ENCODE results near the gene MAMLD1.

Gene MAMLD1

DNA sequence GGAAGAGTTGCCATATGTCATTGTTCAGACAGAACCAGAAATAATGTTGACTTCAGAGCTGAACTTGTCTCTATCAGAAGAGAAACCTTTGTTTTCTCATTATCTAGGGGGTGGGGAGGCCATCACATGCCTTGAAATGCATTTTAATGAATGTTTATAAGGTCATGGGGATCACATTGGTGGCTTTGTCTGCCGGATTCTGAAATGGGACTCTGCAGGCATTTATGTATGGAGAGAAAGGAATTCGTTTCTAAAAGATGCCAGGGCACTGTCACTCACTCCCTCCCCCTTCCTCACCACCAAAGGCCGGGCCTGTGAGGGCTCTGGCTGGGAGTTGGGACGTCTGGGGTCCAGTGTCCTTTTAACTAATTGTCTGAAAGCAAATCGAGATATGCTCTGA is 102.2 kb downstream of the MAMLD1 start:
- no peak for DNase-seq

DNA sequence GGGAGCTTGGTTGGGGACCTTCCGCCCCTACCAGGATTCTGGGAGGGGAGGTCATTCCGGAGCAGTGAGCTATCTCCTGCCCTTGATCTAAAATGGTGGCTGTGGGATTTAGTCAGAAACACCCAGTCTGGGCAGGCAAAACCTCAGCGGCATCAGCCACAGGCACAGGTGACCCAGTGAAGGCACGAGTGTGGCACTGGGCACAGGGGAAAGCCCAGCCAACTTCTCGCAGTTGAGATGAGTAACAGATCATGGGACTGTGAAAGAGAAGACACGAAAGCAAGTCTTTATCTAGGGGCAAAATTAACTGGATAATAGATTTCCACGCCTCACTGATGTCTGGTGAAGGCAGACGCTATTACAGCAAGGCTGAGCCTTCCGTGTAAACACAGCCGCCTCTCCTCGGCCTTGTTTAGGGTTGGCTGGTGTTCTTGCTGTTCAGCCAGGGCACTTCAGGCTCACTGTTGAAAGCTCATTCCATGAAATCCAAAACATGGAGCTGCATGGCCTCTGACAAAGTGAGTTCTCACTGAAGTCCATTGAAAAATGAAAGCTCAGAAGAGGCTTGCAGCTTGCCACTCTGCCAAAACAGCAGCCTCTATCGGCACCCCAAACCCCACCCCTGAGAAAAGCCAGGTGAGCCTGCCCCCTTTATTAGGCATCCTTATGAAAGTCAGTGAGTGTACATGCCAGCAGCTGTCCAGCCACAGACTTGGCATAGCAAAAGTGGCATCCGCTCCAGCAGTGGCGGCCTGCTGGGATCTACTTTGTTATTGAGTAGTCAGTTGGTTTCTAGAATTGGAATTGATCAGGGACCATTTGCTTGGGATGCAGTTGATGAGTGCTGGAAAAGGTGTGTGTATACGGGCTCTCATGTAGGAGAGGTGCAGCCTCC is 103.0 kb downstream of the MAMLD1 start:
- no peak for DNase-seq

DNA sequence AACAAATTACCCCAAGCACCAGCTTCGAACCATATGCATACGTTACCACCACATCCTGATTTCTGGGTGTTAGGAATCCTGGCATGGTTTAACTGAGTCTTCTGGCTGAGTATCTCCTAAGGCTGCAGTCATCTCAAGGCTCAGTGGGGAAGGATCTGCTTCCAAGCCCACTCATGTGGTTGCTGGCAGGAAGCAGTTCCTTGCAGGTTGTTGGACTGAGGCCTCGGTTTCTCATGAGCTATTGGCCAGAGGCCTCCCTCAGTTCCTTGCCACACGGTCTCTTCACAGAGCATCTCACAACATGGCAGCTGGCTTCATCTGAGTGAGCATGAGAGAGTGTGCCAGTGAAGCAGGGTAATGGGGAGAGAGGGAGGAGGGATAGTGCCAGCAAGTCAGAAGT is 109.2 kb downstream of the MAMLD1 start:
- no peak for DNase-seq

DNA sequence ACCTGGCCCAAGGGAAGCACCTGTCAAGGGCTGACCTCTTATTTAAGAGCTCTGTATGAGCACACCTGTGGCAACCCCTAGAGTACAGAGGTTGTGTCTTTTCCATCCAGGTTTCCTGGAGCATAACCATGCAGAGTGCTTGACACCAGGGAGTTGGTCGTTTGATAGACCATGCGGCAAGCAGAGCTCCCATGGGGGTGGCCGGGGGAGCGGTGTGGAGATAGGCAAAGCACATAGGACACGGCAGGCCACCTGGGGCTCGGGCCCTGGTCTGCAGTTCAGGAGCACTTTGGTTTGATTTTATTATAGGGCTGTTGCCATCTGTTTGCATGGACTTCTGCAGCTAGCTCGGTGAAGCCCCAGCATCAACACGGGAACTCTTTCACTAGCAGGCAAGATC is 110.3 kb downstream of the MAMLD1 start:
- no peak for DNase-seq

DNA sequence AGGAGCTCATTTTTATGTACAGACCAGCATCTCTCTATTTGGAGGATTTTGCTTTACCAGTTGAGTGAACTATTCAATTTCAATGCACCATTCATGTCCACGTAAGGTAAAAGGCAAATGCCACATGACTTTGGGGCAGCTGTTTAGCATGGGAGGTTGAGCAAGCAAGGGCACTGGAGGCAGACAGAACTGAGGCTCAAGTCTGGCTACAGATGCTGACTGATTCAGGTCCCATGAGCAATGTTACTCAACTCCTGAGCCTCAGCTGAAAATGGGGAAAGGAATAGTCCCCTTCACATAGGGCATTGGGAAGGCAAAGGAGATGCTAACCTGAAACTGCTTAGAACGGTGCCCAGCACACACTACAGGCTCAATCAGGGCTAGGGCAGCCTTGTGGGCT is 112.3 kb downstream of the MAMLD1 start:
- DNase-seq = no peak

DNA sequence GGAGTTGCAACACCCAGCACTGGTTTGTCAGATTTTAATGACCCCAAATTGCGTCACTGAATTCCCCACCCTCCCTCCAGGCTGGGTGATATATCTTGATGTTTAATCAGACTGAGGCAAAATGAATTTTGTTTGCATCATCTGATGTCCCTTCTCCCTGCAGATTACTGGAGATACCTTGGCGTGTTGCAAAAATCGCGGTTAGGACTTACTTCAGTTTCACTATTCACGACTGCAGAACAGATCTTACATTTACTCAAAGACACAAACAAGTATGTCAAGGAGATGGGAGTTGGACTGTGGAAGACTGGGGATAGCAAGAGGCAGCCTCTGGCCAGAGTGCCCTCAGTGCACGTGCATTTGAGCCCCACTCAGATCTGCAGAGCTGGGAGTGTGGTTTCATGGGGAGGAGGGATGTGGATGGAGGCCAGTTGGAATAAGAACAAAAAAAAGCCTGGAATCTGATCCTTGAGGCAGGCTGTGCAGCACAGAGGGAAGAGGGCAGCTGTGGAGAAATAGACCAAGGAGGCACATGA is 113.1 kb downstream of the MAMLD1 start:
- no peak for DNase-seq

DNA sequence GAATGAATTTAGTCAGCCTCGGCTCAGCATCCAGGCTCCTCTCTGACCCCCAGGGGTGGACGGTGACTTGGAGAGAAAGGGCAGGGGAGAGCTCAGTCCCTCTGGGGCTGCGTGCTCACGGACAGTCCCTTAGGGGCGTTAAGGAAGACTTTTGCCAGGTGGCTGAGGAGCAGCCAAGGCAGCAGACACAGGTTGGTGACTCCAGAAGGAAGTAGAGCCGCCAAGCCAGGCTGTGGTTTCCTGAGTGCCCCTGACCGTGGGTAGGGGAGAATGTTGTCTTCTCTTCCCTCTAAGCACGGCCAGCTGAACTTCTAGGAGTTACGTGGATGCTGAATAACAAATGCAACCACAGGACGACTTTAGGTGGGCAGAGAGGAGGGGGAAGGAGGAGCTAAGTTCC is 114.3 kb downstream of the MAMLD1 start:
- DNase-seq = no peak

DNA sequence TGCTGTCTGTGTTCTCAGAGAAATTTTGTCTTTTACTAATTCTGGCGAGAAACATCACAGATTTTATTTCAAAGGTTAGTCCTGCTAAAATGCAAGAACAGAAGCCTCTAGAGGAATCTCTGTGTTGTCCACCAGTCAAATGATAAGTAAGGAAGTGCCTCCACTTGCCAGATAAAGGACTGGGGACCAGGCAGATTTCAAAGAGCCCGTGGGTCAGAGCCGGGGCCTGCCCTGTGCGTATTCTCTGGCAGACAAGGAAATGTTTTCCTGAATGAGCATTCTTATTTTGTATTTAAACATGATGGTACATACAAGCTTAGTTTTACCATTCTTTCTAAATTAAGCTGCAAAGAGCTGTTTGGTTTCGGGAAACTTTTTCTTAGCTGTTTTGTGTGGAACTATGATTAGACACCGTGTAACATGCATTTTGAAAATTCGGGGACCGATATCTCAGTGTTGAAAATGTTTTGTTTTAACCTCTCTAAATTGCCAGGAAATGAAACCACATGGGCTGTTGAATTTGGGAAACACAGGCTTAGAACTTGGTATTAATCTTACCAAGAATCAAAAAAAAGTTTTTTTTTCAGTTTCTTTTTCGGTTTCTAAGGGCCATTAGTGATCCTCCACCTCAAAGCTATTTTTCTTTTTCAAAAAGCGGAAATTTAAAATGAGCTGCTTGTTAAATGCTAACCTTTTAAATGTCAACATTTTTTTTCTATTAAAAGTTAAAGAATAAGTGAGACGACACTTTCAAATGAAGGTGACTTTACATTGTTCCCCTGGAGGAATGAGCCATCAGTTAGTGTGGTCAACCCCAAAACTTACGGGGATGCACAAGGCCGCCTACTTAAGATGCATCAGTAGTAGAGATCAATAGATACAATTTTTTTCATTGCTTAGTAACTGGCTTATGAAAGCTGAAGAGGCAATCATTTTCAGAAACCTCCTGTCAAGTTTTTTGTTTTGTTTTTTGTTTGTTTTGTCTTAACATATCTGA is 115.7 kb downstream of the MAMLD1 start:
- DNase-seq = no peak

DNA sequence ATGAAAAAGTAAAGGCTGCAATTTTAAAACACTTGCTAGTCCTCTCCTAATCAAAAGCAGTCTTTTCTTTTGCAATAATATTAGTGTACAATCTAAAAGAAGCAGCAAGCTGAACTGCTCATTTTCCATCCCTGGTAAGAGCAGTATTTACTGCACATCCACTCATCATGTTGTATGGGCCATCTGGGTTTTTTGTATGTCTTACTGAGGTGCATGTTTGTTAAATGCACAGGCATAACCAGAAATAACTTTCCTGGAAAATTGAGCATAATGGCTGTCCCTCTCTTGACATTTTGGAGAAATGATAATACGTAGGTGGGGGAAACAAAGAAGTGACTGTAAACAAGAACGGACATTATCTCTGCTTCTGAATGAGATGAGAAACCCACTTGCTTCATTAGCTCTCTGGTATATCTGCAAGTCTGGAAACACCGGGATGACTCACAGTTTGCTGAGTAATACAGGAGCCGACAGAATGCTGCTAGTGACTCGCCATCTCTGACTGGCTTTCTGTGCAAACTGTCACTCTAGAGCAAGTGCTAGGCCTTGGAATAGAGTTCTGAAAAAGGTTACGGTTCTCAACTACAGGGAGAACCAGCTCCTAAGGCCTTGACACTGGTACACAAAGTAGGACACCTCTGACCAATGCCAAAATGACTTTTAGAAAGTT is 119.6 kb downstream of the MAMLD1 start:
- DNase-seq = peak; percentile 36

DNA sequence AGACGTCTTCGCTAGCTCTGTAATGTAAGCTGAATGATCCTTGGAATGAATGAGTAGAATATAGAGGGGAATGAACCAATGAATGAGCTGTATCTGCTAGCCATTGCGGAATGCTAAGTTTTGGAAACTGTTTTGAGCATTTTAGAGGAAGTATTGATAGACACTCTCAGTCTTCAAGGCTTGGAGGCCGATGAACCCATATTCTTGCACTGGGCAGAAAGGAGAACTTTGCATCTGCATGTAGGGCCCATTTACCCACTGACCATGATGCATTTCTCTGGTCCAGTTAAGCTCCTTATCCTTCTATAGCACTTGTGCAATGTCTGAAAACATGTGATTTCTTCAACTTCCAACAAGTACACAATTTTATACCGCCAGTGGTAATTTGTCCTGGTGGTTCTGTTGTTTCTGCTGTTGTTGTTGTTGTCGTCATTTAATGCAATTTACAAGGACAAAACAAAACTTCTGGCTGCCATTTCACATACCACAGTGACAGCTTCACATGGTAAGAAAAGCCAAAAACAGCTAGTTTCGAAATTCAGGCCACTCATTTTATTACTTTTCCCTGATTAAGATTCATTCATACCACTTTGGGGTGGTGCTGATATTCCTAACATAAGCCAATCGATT is 120.4 kb downstream of the MAMLD1 start:
- DNase-seq = no peak

DNA sequence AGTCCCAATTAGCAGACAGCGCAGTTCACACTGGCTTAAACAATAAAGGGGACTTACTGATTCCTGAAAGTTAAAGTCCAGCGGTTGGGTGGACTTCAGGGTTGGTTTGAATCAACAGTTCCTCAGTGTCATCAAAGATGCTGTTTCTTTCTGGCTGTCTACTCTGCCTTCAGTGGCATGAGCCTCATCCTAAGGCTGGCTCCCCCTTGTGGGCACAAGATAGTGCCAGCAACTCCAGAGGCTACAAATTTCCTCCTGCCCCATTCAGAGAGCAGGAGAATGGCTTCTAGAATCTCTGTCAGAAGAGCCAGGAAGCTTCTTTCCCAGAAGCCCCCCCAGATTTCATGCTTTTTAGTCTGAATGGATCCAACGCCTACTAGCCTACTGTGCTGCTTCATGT is 122.9 kb downstream of the MAMLD1 start:
- peak; percentile 16 for DNase-seq

DNA sequence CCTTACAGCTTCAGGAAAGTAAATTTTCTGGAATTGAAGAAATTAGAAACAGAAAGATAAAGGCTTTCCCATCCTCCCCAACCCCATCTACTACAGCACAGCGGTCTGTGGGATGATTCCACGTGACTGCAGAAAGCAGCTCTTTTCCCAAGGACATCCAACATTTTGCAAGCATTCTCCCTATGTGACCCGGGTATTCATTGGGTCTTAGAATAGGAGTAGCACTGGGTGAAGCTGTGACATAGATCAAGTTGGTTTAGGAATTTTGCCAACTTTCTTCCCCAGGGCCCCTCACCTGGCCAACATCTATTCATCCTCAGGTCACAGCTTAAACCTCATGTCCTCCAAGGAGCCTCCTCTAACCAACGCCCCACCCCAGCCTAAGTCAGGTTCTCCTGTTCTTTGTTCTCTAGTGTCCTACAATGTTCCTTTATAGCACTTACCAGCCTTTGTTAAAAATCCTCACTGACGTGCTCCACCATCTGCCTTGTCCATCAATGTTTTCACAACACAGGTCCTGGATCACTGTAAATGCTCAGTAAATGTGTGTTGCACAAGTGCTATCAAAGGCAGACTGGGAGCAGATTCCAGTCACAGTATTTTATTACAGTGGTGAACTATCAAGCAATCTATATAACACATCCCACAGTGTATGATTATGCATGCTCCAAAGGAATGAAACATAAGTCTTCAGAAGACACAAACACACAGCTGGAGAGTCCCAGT is 124.4 kb downstream of the MAMLD1 start:
- DNase-seq = no peak

DNA sequence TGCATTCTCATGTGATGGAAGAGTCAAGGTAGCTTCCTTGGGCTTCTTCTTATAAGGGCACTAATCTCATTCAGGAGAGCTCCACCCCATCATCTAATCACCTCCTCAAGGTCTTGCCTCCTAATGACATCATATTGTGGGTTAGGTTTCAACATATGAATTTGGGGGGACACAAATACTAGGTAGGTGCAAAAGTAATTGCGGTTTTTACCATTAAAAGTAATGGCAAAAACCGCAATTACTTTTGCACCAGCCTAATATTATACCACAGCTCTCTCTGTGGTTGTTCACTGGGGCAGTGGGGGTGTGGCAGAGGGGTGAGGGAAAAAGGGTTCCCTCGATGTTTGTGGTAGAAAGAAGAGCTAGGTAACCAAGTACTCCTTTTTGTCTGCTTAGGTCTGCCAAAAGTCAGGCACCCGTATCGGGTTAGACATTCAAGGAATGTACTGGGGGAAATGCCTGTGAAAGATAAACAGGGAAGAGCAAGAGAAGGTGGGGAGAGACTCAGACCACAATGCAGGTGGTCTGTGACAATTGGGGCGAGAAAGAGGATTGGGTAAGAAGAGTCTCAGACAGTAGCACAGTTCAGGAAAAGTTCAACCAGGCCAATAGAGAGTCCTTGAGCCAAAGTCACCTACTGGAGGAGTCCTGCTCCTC is 126.4 kb downstream of the MAMLD1 start:
- DNase-seq = no peak

DNA sequence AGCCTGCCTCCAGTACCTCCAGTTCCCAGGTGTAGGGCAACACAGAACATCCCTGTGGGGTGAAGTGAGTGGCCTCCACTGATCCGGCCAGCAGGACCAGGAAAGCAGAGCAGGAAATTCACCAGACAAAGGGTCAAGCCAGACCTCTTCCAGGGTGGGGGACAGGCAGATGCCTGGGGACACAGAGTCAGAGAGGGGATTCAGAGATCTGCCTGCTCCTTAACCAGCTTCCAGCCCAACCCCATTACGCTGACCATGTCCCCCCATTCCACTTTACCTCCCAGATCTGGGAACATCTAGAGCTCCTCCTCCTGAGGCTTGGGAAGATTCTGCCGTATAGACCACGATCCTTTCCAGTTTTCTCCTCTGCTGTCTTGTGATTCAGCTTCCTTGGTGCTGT is 132.4 kb downstream of the MAMLD1 start:
- DNase-seq = no peak

DNA sequence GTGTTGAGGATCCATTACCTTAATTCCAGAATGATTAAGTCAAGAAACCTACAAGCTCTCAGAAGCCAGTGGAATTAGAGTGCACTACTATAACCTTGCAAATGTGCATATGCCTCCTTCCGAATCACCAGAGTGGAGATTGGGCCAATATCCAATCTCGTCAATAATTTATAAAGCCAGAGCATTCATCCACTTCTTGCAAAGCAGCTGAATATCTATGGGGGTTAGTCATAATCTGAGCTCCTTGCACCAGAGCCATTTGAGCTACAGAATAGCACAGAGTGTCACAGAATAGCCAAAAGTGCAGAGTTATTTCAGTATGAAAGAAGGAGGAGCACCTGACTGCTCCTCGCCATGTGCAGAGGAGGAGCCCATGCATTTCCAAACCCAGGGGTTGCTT is 136.1 kb downstream of the MAMLD1 start:
- no peak for DNase-seq

DNA sequence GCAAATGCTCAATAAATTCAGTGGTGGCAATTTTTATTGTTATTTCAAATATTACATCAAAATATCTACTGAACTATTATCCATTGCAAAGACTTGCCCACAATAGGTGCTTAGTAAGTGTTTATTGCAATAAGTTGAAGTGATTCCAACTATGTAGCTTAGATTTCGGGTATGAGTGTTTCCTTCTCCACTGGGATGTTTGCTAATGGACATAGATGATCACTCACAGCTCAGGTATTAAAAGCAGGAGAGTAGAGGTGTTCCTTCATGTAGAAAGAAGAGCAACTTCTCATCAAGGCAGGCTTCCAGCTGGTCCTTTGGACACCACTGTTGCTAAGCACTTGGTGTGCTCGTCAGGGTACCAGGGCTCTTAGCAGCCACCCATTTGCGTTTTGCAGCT is 139.0 kb downstream of the MAMLD1 start:
- no peak for DNase-seq

DNA sequence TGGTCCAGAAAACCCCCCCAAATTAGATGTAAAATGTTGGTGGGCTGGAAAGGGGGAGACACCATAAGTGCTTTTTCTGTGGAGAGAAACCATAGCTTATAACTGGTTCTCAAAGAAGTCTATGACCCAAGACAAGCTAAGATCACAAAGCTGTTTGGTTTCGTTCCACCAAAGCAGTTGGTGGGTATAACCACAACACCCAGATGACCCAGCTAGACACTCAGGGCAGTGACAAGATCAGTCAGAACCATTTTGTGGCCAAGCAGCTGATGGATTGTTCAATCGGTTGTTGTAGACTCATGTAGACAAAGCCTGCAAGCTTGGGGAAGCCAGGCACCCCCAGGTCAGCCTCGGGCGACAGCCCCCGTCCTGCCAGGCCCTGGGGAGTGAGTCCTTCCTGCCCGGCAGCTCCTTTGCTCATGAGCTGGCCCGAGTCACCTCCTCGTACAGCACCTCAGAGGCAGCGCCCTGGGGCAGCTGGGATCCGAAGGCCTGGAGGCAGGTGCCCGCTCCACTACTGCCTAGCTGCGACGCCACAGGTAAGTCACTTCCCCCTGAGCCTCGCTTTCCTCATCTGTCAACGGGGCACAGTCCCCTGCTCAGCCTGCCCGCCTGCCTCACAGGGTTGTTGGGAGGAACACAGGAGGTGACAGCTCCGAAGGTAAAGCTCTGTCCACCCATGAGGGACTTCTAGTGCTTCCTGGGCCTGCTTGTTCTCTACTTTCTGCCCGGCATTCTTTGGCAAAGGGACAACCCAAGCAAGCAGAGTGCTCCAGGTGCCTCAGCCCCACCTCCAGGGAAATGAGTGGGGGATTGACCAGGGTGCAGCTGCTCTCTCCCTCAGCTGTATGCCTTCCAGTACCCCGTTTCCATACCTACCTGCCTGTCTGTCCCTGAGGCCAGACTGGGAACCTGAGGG is 140.1 kb downstream of the MAMLD1 start:
- no peak for DNase-seq

DNA sequence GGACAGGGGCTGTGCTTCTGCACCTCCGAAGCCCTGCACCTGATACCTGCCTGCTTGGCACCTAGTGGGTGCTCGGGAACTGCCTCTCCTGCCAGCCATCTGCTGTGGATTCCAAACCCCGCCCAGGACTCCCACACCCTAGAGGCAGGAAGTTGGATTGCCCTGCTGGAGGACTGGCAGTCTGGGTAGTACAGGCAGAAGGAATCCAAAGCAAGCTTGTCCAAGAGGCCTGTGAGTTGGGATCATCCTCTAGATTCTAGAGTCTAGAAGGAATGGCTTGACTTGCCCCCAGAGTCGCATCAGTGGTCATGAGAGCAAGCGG is 140.7 kb downstream of the MAMLD1 start:
- no peak for DNase-seq

DNA sequence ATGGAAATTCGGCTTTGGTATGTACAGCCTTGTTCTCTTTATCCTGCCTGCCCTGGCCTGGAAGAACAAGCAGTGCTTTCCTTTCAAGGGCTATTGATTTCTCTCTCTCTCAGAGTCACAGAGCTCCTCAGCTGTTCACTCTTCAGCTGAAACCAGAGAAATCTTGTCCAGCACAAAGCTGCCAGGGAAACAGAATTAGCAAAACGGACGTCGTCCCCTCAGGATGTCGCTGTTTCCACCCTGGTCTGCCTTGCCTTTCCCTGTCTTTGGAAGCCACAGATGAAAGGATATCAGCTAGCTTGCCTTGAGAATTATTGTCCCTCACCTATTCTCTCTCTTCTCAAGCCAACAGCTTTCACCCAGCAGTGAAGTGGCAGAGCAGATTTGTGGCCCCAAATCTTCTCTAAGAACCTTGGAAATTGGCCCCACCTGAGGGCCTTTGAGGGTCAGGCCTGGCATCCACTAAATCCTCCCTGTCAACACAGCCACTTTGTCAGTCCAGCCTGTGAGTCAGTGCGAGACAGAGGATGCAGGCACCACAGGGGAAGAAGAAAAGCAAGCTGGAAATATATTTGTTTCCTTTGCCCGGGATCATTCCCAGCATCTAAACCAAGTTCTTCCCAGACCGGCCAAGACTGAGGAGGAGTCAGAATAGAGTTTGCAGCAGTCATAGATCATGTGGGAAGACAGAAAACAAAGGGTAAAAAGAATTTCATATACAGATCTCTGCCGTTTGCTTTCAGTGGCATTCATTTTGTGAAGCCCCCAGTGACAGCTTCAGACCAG is 141.5 kb downstream of the MAMLD1 start:
- DNase-seq = no peak
